ENCODE results near the gene RASSF5. TPM values are rescaled to one million over a fixed set of nuclear protein-coding genes. Genes with fewer than 3 reads are reported as not detected.

RASSF5 gene
- total RNA-seq, 3 donors from 2014 or later = 11.0 to 17.0 (median 11.1) TPM

- Histone ChIP-seq H3K9me3 (no peaks in the 10 kb centered on the region), H3K4me3 (no peak overlapping the region), H3K4me1 (peaks cover 3 to 9% of the 10 kb centered on the region in 2 donors), H3K27ac (peak overlapping the region; percentile 17 to 72), H3K27me3 (no peaks in the 10 kb centered on the region), H3K36me3 (no peaks in the 10 kb centered on the region)
- intact Hi-C loops (cut with DNase I; ENCODE audit: low total_unique reads) = no loop called here
- no peak for DNase-seq (ENCODE audit: low spot score in 2 of 2)
- TF ChIP-seq POLR2A (IDR thresholded peaks at IDR 0.05) = no peak
Observed at GRCh38 chr1:206560007-206560716, 52.8 kb downstream of the RASSF5 start.

- no peaks in the 10 kb centered on the region for H3K4me1 ChIP-seq
- intact Hi-C loops (cut with DNase I; ENCODE audit: low total_unique reads) = no loop called here
- H3K9me3 ChIP-seq = no peaks in the 10 kb centered on the region
- no peak overlapping the region for H3K27ac ChIP-seq
- H3K27me3 ChIP-seq = no peaks in the 10 kb centered on the region
- no peaks in the 10 kb centered on the region for H3K36me3 ChIP-seq
- no peak for DNase-seq (ENCODE audit: low spot score in 2 of 2)
- TF ChIP-seq CTCF (IDR thresholded peaks at IDR 0.05) (no peak), POLR2AphosphoS5 (IDR thresholded peaks at IDR 0.05) (no peak), POLR2A (IDR thresholded peaks at IDR 0.05) (no peak)
- H3K4me3 ChIP-seq = no peak overlapping the region
Observed at GRCh38 chr1:206563367-206564207, 56.3 kb downstream of the RASSF5 start.

GRCh38 chr1:206565995-206566394 lies 58.7 kb downstream of the RASSF5 start:
- H3K27ac ChIP-seq = no peak overlapping the region
- TF ChIP-seq CTCF (IDR thresholded peaks at IDR 0.05) (no peak), POLR2A (IDR thresholded peaks at IDR 0.05) (no peak), POLR2AphosphoS5 (IDR thresholded peaks at IDR 0.05) (no peak)

GRCh38 chr1:206566999-206567398 lies 59.7 kb downstream of the RASSF5 start:
- intact Hi-C loops (cut with DNase I; ENCODE audit: low total_unique reads) = no loop called here
- Histone ChIP-seq H3K4me3 (no peak overlapping the region), H3K27ac (no peak overlapping the region), H3K4me1 (no peaks in the 10 kb centered on the region), H3K27me3 (no peaks in the 10 kb centered on the region), H3K9me3 (no peaks in the 10 kb centered on the region), H3K36me3 (no peaks in the 10 kb centered on the region)
- DNase-seq (ENCODE audit: low spot score in 2 of 2) = no peak
- TF ChIP-seq CTCF (IDR thresholded peaks at IDR 0.05) = no peak
- TF ChIP-seq POLR2AphosphoS5 (IDR thresholded peaks at IDR 0.05) = no peak

More at GRCh38 chr1:206565995-206566394, 58.7 kb downstream of the RASSF5 start:
- no peaks in the 10 kb centered on the region for H3K4me1 ChIP-seq
- H3K9me3 ChIP-seq = no peaks in the 10 kb centered on the region
- intact Hi-C loops (cut with DNase I; ENCODE audit: low total_unique reads) = no loop called here
- DNase-seq (ENCODE audit: low spot score in 2 of 2) = no peak
- H3K4me3 ChIP-seq = no peak overlapping the region
- H3K27me3 ChIP-seq = no peaks in the 10 kb centered on the region
- no peaks in the 10 kb centered on the region for H3K36me3 ChIP-seq

GRCh38 chr1:206568256-206568655 lies 60.9 kb downstream of the RASSF5 start:
- Histone ChIP-seq H3K4me3 (no peak overlapping the region), H3K9me3 (no peaks in the 10 kb centered on the region), H3K27me3 (no peaks in the 10 kb centered on the region), H3K4me1 (no peaks in the 10 kb centered on the region), H3K27ac (no peak overlapping the region), H3K36me3 (no peaks in the 10 kb centered on the region)
- intact Hi-C loops (cut with DNase I; ENCODE audit: low total_unique reads) = no loop called here
- TF ChIP-seq CTCF (IDR thresholded peaks at IDR 0.05) = no peak
- no peak for TF ChIP-seq POLR2AphosphoS5 (IDR thresholded peaks at IDR 0.05)
- no peak for TF ChIP-seq POLR2A (IDR thresholded peaks at IDR 0.05)
- no peak for DNase-seq (ENCODE audit: low spot score in 2 of 2)
